Neural progenitor cell (in vitro differentiated cells): ENCODE measurements around the gene TMEM208. TPM values are rescaled to one million over a fixed set of nuclear protein-coding genes. Genes with fewer than 3 reads are reported as not detected.

ENCODE experiments used
- DNase-seq: peaks from one replicate; pipeline ENCODE4 v3.0.0-alpha.2; 2016; ENCODE audit warnings: low spot score
- H2AFZ ChIP-seq: fragments of 200-600 bp; sonication (generic); replicated peaks from 2 replicates; pipeline ENCODE4 v1.6.1; 2016; ENCODE audit warnings: antibody characterized with exemption
- H3F3A ChIP-seq: fragments of 200-600 bp; sonication (generic); 2 replicates; pipeline ENCODE4 v1.6.1; 2016; ENCODE audit warnings: antibody characterized with exemption, low read depth
- H3K27ac ChIP-seq: fragments of 200-600 bp; sonication (generic); 2 replicates; pipeline ENCODE4 v1.5.1; 2016; ENCODE audit warnings: mild to moderate bottlenecking
- H3K27me3 ChIP-seq: fragments of 200-600 bp; sonication (generic); 2 replicates; pipeline ENCODE4 v1.6.1; 2016; ENCODE audit warnings: mild to moderate bottlenecking, moderate library complexity
- H3K36me3 ChIP-seq: fragments of 200-600 bp; sonication (generic); 2 replicates; pipeline ENCODE4 v1.5.1; 2016
- H3K4me1 ChIP-seq: fragments of 200-600 bp; sonication (generic); 2 replicates; pipeline ENCODE4 v1.6.1; 2016; ENCODE audit warnings: mixed run types
- H3K4me2 ChIP-seq: fragments of 200-600 bp; sonication (generic); 2 replicates; pipeline ENCODE4 v1.6.1; 2016
- H3K4me3 ChIP-seq: fragments of 200-600 bp; sonication (generic); 2 replicates; pipeline ENCODE4 v1.5.1; 2016
- H3K79me2 ChIP-seq: fragments of 200-600 bp; sonication (generic); 2 replicates; pipeline ENCODE4 v1.6.1; 2016; ENCODE audit warnings: low read depth
- H3K9ac ChIP-seq: fragments of 200-600 bp; sonication (generic); 2 replicates; pipeline ENCODE4 v1.6.1; 2016
- H3K9me3 ChIP-seq: fragments of 200-600 bp; sonication (generic); 2 replicates; pipeline ENCODE4 v1.5.1; 2016; ENCODE audit warnings: low read depth
- H4K20me1 ChIP-seq: fragments of 200-600 bp; sonication (generic); 2 replicates; pipeline ENCODE4 v1.6.1; 2016; ENCODE audit warnings: low read depth
- H3K27ac Mint-ChIP-seq: 3 replicates; pipeline ENCODE4 v1.8.0; 2021; ENCODE audit warnings: mixed read lengths
- H3K27me3 Mint-ChIP-seq: 2 replicates; pipeline ENCODE4 v1.8.0; 2022; ENCODE audit warnings: low read depth, mild to moderate bottlenecking, inconsistent platforms, moderate library complexity, mixed read lengths; ENCODE audit not compliant: insufficient read depth
- H3K36me3 Mint-ChIP-seq: 3 replicates; pipeline ENCODE4 v1.8.0; 2021; ENCODE audit warnings: mixed read lengths
- H3K4me1 Mint-ChIP-seq: 3 replicates; pipeline ENCODE4 v1.8.0; 2021; ENCODE audit warnings: mixed read lengths
- H3K4me3 Mint-ChIP-seq: 3 replicates; pipeline ENCODE4 v1.8.0; 2021; ENCODE audit warnings: mild to moderate bottlenecking, moderate library complexity, mixed read lengths
- H3K9me3 Mint-ChIP-seq: 3 replicates; pipeline ENCODE4 v1.8.0; 2020; ENCODE audit warnings: mixed read lengths
- EZH2 ChIP-seq: fragments of 200-600 bp; sonication (generic); IDR thresholded peaks from 2 replicates; pipeline ENCODE4 v1.6.1; 2017; ENCODE audit warnings: antibody characterized with exemption, mild to moderate bottlenecking, moderate library complexity
- EZH2phosphoT487 ChIP-seq: fragments of 200-600 bp; sonication (generic); IDR thresholded peaks from 2 replicates; pipeline ENCODE4 v1.6.1; 2017; ENCODE audit warnings: antibody characterized with exemption
- total RNA-seq: library from RNA; depleted of rRNA; stranded (reverse); fragments of >200 nt; gene quantifications from 2 replicates; pipeline ENCODE4 v1.2.3, GENCODE V29; 2015; ENCODE audit warnings: low replicate concordance
- TF ChIP-seq, protein P1 (sequence below): fragments of 200-600 bp; sonication (generic); IDR thresholded peaks from 2 replicates; pipeline ENCODE4 v1.5.1; 2017; ENCODE audit warnings: antibody characterized with exemption, mild to moderate bottlenecking

Gene TMEM208
- total RNA-seq, 1 donor from 2014 or later: 39.4 TPM

DNA sequence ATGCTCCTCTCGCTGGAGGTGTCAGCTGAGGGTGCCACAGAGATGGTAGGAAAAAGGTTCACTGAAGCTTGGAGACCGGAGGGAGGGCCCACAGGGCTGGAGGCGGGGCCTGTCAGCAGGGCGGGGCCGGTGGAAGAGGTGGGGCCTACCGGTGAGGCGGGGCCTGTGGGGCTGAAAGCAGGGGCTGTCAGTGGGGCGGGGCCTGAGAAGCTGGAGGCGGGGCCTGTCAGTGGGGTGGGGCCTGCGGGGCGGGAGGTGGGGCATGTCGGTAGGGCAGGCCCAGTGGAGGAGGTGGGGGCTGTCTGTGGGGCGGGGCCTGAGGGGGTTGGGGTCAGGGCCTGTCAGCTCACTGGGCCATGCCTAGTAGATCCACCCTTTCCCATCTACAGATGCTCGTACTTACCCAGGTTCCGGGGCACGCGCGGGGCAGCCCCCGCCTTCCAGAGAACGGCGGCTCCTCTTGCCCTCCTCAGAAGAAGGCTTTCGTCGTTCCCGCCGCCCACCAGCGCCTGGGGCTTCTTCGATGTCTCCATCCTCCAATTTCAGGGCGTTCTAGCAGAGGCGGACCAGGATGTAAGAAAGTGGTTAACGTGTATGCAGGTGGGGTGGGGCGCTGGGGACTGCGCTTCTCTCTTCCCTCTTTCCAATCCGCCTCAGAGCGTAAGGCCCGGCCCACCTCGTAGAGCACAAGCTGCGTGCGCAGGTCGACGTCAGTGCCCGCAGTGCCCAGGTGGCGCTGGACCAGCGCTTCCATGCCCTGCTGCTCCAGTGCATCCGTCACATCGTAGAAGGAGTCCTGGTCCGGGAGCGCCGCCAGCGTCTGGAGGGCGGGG is 9.8 kb downstream of the TMEM208 start:
- Histone ChIP-seq H3K27ac (no peak overlapping the region), H2AFZ (no peak overlapping the region), H3K9me3 (no peaks in the 10 kb centered on the region), H3K9ac (no peak overlapping the region), H3K4me2 (no peak overlapping the region), H3K36me3 (no peaks in the 10 kb centered on the region), H3K4me1 (no peaks in the 10 kb centered on the region), H3K27me3 (no peaks in the 10 kb centered on the region), H4K20me1 (no peaks in the 10 kb centered on the region), H3F3A (no peaks in the 10 kb centered on the region), H3K4me3 (no peak overlapping the region), H3K79me2 (no peaks in the 10 kb centered on the region)
- Mint-ChIP-seq H3K27me3 (peaks cover 2% of the 10 kb centered on the region), H3K9me3 (no peaks in the 10 kb centered on the region), H3K4me3 (peak overlapping the region; percentile 5), H3K27ac (no peak overlapping the region), H3K4me1 (peaks cover 8% of the 10 kb centered on the region), H3K36me3 (no peaks in the 10 kb centered on the region)
- TF ChIP-seq, protein P1, sequence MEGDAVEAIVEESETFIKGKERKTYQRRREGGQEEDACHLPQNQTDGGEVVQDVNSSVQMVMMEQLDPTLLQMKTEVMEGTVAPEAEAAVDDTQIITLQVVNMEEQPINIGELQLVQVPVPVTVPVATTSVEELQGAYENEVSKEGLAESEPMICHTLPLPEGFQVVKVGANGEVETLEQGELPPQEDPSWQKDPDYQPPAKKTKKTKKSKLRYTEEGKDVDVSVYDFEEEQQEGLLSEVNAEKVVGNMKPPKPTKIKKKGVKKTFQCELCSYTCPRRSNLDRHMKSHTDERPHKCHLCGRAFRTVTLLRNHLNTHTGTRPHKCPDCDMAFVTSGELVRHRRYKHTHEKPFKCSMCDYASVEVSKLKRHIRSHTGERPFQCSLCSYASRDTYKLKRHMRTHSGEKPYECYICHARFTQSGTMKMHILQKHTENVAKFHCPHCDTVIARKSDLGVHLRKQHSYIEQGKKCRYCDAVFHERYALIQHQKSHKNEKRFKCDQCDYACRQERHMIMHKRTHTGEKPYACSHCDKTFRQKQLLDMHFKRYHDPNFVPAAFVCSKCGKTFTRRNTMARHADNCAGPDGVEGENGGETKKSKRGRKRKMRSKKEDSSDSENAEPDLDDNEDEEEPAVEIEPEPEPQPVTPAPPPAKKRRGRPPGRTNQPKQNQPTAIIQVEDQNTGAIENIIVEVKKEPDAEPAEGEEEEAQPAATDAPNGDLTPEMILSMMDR: no peak
- TF ChIP-seq EZH2phosphoT487: no peak
- TF ChIP-seq EZH2: no peak
- peak; percentile 59 for DNase-seq

DNA sequence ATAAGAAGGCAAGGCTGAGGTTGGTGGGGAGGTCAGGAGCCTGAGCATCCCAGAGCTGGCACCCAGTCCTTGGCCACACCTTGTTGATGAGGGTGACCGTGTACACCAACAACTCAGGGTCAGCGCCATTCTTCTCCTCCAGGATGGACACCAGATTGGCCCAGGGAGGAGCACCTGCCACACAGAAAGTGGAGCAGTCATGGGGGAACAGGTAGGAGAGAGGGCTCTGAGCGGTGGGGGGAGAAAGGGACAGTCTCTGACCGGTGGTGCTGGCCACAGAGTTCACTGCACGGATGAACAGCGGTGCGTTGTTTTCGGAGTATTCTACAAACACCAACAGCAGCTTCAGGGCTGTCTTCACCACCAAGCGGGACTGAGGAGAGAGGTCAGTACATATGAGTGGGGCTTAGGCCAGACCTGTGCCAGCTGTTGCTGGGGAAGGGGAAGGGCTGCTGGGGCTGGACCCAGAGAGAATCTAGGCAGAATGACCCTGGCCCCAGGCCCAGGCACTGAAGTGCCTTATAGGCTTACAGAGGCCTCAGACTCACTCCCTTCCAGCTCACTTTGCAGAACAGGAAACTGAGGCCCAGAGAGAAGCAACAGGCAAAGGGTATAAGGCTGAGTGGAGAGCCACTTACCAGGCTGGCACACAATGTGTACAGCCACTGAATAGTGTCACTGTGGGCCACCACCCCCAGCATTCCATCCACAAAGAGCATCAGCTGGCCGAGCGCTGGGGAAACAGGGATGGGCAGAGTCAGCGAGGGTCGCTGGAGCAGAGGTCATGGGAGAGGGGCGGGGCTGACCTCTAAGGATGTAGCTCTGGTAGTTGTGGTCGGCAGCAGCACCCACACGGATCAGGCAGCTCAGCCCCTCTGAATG is 10.7 kb downstream of the TMEM208 start:
- H3K9me3 Mint-ChIP-seq: no peaks in the 10 kb centered on the region
- Histone ChIP-seq H3K27ac (no peak overlapping the region), H3K4me2 (no peak overlapping the region), H3K4me1 (no peaks in the 10 kb centered on the region), H2AFZ (no peak overlapping the region), H3F3A (no peaks in the 10 kb centered on the region), H3K4me3 (no peak overlapping the region), H3K27me3 (no peaks in the 10 kb centered on the region), H3K79me2 (no peaks in the 10 kb centered on the region), H3K9ac (no peak overlapping the region), H3K36me3 (no peaks in the 10 kb centered on the region), H4K20me1 (no peaks in the 10 kb centered on the region), H3K9me3 (no peaks in the 10 kb centered on the region)
- DNase-seq: no peak
- no peak overlapping the region for H3K4me3 Mint-ChIP-seq
- TF ChIP-seq, protein P1: no peak
- TF ChIP-seq EZH2phosphoT487: no peak
- no peak for TF ChIP-seq EZH2
- H3K27me3 Mint-ChIP-seq: no peaks in the 10 kb centered on the region
- no peak overlapping the region for H3K27ac Mint-ChIP-seq
- no peaks in the 10 kb centered on the region for H3K36me3 Mint-ChIP-seq
- H3K4me1 Mint-ChIP-seq: peaks cover 8% of the 10 kb centered on the region

DNA sequence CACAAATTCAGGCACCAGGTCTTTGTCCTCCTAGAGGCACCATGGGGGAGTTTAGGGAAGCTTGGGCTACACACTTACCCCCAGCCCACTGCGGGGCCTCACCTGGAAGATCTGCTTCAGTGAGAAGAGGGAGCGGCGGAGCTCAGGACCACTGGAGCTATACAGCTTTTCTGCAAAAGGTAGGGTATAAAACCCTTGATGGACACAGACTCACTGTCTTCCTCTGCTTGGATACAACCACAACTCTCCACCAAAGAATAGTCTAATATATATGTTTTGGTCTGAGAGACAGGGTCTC is 11.3 kb downstream of the TMEM208 start:
- H3K79me2 ChIP-seq: no peaks in the 10 kb centered on the region
- H3K4me1 Mint-ChIP-seq: peaks cover 8% of the 10 kb centered on the region

More for the DNA sequence above, 11.3 kb downstream of the TMEM208 start:
- no peak overlapping the region for H3K27ac ChIP-seq
- Mint-ChIP-seq H3K4me3 (no peak overlapping the region), H3K27ac (no peak overlapping the region), H3K27me3 (no peaks in the 10 kb centered on the region), H3K36me3 (no peaks in the 10 kb centered on the region), H3K9me3 (no peaks in the 10 kb centered on the region)
- H3K4me2 ChIP-seq: no peak overlapping the region
- no peak overlapping the region for H3K9ac ChIP-seq
- H4K20me1 ChIP-seq: no peaks in the 10 kb centered on the region
- TF ChIP-seq EZH2phosphoT487 (no peak), EZH2 (no peak)
- TF ChIP-seq, protein P1: no peak
- H2AFZ ChIP-seq: no peak overlapping the region
- no peaks in the 10 kb centered on the region for H3F3A ChIP-seq
- no peak for DNase-seq
- H3K9me3 ChIP-seq: no peaks in the 10 kb centered on the region
- H3K4me1 ChIP-seq: no peaks in the 10 kb centered on the region
- H3K36me3 ChIP-seq: no peaks in the 10 kb centered on the region
- no peak overlapping the region for H3K4me3 ChIP-seq
- H3K27me3 ChIP-seq: no peaks in the 10 kb centered on the region
